Endometrium (tissue), 2 donors: ENCODE results near the gene DYSF.

Experiments used
- FAIRE-seq: peaks from 2 replicates; lab custom pipeline; 2012; peaks lifted over from hg19 to GRCh38; lab: Jason Lieb, UNC
- donor health status: control.
- donor health status: control.

DYSF gene

DNA sequence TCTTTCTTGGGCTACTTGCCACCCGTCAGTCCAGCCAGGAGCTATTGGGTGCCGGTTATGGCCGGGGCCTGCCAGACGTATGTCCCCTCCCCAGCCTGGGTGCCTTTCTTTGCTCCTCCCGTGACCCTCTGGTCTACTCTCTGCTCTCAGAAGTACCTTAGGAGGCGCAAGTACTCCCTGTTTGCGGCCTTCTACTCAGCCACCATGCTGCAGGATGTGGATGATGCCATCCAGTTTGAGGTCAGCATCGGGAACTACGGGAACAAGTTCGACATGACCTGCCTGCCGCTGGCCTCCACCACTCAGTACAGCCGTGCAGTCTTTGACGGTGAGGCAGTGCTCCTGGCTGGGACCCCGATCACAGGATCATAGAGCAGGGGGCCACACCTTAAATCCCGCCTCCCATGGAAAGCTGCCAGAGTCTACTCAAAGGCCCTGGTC is 99.5 kb downstream of the DYSF start:
- FAIRE-seq = no peak

DNA sequence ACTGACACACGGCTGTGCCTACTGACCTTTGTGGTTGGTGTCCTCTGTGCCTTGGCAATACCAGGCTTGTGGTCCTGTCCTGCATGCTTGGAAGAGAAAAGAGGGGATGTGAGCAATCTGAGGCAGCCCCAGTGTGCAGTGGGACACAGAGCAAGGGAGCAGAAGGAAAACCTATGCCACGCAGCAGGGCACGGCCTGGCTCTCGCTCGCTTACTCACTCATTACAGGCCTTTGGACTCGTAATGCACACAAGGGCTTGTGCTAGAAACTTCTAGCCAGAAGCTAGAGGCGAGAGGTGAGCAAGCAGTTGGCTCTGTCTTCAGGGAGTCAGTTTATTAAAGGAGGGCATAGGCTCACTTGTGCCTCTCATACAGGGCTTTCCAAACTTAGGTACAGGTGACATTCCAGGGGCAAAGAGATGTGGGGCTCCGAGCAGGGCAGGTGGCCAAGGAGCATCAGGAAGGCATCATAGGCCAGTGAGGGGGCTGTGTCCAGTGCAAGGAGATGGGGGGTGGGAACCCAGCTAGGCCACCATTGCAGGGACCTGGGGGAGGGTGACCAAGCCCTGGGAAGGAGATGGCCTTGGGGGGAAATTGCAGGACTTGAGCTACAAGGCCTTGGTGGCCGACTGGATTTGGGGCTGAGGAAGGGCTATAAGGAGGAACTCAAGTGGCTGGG is 100.8 kb downstream of the DYSF start:
- no peak for FAIRE-seq

DNA sequence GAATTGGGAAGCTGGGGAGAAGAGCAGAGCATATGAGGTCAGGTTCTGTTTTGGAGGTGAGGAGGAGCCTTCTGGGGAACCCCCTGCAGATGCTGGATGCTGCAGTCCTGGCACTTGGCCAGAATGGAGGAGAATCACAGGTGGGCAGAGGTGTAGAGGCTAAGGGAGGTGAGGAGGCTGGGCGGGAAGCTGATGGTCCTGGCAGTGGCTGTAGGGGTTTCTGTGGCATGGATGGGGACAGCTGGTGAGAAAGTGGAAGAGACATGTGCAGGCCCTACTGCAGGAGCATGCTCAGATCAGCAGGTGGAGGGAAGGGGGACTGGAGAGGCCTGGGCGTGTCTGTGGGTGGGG is 101.3 kb downstream of the DYSF start:
- FAIRE-seq = no peak

DNA sequence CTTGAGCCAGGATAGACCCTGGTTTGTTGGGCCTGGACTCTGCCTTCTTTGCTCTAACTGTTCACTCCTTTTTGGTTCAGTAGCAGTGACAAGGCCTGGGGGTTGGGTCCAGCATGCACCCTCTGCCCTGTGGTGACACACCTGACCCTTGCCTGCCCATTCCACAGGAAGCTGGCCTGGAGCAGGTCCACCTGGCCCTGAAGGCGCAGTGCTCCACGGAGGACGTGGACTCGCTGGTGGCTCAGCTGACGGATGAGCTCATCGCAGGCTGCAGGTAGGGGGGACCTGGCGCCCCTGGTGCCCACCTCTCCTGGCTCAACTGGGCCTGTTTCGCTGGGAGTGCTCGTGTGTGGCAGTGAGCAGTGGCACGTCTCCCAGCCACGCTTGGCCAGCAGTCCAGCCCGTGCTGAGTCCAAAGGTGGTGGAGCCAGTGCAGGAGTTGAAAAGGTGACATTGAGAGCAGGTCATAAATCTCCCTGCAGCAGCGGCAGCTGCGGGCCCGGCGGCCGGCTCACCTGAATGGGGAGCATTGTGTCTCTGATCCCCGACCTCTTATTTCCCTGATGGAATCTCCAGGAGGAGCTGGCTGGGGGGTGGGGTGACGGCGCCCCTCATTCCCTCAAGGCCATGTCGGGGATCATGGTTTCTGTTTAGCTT is 102.6 kb downstream of the DYSF start:
- FAIRE-seq = no peak

DNA sequence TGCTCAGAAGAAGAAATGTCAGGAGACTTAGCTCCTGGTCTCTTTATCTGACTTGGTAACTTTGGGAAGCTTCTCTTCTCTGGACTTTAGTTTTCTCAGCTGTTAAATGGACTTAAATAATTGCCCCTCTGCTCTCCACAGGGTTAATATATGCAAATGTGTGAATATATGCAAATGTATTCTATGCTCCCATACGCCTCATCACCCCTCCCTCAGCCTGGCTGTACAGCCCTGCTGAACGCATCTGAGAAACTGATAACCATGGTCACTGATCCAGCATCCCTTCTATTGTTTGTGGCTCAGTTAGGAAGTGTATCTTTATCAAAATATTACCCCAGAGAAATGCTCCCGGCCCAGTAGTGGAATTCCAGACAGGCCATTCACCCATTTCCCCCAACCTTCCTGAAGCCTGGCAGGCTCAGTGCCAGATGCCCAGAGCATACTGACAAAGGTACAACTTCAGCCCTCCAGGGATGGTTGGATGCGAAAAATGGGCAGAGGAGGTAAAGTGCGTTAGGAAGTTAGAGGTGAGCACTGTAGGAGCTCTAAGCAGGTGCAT is 103.4 kb downstream of the DYSF start:
- no peak for FAIRE-seq

DNA sequence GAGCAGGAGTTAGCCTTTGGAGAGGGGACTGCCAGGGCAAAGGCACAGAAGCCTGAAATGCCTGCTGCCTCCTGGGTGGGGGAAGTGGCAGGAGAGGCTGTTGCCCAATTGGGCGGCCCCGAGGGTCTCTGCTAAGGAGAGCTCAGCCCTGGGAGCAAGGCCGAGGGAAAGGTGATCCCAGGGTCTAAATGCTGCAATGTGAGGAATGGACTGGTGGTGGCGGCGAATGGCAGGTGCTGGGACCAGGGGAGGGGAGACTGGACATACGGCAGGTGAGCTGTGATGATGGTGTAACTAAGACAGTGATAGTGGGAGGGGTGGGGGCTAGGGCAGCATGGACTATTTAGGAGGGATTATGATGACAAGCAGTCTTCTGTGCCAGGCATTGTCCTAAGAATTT is 104.0 kb downstream of the DYSF start:
- no peak for FAIRE-seq

DNA sequence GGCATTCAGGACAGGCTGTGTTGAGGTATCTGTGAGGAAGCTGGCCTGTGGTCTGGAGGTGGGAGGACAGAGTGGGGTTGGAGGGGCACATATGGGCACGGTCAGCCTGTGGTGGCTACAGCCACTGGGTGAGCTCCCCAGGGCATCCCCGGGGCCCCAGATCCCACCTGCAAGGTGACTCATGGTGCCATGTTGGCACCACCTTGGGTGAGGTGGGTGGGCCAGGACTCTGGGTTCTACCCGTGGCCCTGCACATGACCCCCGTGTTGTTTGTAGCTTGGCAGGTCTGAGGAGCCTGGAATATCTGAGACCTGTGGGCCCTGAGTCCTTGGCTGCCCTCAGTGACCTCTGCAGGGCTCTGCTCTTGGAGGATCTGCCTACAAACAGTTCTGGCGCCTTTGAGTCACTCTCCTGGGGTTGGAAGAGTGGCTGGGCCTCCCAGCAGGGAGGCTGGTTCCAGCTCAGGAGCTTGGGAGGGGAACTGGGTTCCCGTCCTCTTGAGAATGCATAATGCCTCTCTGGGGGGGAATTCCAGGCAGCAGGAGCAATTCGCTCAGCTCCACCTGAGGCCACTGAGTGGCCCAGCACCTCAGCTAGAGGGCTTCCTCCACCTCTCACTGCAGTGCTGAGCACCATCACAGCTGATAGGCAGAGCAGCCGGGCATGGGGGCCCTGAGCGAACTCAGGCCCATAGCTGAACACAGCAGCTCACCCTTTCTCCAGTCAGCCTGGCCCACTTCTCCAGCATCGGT is 105.1 kb downstream of the DYSF start:
- no peak for FAIRE-seq

DNA sequence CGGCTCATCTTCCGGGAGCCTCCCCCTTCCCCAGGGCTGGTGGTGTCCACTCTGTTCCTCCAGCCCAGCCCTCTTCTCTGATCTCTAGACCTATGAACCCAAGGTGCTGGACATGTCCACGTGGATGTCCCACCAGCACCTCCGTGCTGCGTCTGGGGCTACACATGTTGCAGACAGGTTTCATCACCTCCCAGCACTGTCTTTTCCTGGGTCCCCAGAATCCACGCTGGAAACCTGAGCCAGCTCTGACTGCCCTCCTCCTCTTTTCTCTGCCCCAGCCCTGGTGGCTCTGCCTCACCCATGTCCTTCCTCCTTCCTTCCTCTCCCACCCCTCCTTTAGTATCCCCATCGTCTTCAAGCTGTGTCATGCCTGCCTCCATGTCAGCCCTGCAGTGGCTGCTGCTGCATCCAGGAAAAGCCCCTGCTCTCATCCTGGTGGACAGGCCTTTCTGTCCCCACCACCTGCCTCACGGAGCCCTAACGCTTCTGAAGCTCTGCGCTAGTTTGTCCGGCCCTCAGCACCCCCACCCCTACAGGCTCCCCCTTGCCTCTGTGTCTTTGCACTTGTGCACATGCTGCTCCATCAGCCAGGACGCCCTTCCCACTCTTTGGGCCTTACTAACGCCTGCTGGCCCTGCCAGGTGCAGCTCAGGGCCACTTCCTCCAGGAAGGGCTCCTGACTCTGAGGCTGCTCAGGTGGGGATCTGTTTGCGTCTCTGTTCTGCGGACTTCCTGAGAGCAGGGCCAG is 105.9 kb downstream of the DYSF start:
- FAIRE-seq = no peak

DNA sequence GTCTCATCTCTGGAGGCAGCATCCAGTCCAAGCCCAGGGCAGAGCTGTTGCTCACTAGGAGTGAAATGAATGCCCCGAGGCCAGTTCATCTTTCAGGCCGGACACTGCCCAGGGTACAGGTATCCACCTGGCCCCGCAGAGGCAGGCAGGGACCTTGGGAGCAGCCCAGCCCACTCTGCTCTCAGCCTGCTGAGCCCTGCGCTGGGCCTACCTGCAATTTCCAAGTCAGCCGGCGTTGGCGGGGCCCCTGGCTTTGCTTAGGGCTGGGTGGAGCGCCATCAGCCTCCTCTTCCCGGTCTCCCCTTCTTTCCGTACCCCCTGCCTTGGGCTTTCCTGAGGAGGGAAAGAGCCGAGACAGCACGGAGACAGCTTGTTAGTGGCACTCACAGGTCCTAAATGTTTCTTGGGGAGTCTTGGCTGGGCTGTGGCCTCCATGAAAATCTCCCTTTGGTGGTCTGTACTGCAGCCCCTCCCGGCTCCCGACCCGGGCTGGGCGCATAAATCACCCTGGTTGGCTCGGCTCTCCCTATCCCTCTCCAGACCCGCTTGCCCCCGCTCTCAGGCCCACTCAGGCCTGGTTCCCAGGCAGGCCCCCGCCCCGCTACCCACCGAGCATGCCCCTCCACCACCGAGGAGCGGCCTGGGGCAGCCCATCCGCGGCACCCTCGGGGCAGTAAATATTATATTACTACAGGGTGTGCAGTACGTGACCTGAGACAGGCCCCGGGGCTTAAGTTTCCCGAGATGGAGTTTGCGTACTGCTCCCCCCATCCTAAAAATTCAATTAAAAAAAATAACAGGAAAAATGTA is 106.7 kb downstream of the DYSF start:
- FAIRE-seq = no peak

DNA sequence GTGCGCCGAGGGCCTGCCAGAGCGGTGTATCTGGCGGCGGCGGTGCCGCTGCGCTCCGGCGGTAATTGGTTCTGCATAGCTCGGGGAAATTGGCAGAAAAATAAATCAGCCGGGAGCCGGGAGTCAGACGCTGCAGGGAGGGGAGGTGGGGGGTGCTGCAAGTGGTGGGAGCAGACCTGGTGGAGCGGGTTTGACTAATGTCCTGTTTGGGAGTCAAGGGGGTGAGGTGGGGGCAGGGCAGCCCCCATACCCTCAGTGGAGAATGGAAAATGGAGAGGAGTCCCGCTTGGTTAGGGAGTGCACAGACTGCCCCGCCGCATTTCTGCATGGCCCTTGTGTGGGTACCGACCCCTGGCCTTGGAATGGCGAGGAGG is 107.3 kb downstream of the DYSF start:
- no peak for FAIRE-seq

DNA sequence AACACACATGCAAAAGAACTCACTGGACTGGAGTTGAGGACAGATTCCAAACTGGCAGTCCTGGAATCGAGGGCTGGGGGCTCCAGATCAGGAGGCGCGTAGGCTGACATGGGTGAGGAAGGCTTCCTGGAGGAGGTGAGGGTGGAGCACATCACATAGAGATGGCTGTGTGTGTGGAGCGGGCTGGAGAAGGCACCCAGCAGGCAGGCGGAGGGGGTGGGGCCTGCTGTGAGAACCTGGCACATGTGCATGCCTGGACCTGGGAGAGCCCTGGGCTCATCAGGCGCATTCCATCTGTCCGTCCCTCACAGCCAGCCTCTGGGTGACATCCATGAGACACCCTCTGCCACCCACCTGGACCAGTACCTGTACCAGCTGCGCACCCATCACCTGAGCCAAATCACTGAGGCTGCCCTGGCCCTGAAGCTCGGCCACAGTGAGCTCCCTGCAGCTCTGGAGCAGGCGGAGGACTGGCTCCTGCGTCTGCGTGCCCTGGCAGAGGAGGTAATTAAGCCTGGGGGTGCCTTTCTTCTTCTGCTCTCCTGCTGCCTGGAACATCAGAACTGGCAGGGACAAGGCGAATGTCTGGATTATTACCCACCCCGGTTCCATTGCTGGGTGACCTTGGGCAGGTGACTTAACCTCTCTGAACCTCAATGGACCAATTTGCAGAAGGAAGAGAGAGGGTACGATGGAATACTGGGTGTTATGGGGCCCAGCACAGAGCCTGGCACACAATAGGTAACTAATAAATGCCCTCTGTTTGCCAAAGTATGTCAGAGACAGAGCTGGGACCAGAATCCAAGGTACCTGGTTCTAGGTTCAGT is 108.3 kb downstream of the DYSF start:
- FAIRE-seq = no peak

DNA sequence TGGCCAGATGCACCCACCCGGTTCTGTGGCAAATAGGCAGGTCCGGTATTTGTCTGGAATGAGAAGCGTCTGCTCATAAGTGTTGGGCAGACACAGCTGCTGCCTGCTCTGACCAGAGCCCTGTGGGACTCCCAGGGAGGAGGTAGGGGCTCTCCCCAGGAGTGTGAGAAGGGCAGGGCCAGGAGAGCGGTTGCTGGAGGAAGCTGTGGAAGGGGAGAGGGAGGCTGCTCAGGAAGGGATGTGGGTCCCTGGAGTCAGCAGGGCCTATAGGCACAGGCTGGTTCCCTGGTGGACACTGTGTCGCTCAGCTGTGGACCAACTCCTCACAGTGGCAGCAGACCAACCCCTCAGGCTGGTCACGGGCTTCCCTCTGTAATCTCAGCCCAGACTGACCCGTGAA is 109.2 kb downstream of the DYSF start:
- FAIRE-seq = no peak

DNA sequence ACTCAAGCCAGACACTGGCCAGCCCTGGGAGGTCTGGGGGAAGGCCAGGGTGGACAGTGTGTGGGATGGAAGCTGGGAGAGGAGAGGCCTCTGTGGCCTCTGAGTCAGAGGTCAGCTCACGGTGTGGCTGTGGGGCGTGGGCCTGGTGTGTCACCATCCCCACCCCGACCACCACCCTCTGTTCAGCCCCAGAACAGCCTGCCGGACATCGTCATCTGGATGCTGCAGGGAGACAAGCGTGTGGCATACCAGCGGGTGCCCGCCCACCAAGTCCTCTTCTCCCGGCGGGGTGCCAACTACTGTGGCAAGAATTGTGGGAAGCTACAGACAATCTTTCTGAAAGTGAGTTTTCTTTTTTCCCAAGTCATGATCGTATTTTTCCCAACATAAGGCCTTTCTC is 110.5 kb downstream of the DYSF start:
- no peak for FAIRE-seq

DNA sequence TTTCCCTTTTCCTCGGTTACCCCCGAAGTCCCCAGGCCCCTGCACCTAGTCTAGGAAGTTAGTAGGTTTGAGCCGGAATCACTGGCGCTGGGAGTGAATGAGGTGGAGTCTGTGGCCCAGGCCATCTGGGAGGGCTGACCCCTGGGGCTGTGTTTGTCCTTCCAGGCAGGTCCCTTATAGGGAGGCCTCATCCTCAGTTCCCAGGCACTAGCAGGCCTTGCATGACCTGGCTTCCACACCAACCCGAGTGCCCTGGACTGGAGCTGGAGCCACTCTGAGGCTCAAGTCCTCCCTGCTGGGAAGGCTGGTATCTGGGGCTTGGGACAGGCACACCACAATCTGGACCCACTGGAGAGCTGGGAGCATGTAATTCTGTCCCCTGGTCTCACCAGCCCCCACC is 111.0 kb downstream of the DYSF start:
- FAIRE-seq = no peak

DNA sequence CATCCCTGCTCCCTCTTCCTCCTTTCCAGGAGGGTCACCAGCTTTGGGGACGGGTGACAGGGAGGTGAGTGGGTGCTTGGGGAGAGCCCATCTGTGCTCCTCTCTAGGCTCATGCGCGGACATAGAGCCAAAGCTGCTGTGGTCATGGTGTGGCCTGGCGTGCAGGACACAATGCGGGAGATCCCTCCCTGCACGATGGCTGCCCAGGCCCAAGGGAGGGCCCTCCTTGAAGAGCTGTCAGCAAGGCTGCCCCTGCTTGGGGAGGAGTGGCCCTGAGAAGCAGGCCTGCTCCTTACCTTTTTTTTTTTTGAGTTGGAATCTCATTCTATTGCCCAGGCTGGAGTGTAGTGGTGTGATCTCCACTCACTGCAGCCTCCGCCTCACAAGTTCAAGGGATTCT is 111.4 kb downstream of the DYSF start:
- FAIRE-seq = no peak

DNA sequence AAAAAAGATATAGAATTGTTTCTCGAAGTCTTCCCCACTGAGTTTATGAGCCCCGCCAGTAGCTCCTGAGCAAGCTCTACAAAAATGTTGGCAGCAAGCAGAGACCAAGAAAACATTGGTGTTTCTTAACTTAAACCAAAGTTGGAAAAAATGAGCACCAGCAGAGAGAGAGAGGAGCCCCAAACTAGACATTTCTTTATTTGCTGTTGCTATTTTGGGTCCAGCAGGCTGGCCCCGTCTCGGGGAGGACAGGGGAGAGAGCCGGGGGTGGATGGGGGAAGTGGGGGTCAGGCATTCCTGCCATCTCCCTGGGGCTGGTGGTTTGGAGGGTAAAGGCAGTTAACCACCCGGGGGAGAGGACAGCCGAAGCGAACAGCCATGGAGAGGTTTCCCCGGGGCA is 113.0 kb downstream of the DYSF start:
- FAIRE-seq = no peak

DNA sequence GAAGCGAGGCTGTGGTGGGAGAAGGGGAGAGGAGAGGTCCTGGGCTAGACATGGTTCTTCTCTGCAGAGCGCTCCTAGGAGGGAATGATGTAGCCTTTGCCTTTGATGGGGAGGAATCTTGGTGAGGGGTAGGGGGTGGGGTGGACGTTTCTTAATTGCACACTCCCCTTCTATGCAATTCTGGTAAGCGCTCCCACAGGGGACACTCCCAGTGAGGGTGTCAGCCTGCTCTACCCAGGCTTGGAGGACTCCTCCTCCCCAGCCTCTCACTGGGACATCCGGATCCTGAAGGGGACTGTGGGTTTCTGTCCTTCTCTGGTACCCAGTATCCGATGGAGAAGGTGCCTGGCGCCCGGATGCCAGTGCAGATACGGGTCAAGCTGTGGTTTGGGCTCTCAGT is 114.3 kb downstream of the DYSF start:
- no peak for FAIRE-seq

DNA sequence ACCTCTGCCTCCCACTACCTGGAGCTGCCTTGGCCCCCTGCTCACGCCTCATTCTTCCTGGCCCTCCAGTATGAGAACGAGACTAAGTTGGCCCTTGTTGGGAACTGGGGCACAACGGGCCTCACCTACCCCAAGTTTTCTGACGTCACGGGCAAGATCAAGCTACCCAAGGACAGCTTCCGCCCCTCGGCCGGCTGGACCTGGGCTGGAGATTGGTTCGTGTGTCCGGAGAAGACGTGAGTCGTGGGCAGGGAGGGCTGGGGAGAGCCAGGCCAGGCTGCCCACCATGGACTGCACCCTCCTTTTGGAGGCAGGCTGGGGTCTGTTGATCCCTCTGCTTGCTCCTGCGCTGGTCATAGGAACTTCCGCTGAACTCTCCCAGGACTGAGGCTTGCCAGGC is 114.7 kb downstream of the DYSF start:
- no peak for FAIRE-seq

DNA sequence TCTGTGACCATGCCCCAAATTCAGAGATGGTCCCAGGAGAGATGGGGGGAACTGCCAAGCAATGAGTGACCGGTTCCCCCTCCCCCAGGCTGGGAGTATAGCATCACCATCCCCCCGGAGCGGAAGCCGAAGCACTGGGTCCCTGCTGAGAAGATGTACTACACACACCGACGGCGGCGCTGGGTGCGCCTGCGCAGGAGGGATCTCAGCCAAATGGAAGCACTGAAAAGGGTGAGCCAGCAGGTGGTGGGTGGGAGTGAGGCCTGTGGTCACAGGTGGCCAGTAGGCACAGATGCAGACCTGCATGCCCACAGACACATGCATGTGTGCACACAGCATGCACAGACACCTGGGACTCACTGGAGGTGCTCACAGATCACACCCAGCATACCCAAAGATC is 117.2 kb downstream of the DYSF start:
- no peak for FAIRE-seq

DNA sequence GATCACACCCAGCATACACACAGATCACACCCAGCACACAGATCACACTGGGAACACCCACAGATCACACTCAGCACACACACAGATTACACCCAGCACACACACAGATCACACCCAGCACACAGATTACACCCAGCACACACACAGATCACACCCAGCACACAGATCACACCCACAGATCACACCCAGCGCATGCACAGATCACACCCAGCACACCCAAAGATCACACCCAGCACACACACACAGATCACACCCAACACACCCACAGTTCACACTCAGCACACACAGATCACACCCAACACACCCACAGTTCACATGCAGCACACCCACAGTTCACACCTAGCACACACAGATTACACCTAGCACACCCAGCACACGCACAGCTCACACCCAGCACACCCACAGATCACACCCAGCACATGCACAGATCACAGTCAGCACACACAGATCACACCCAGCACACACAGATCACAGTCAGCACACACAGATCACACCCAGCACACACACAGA is 117.6 kb downstream of the DYSF start:
- FAIRE-seq = no peak

DNA sequence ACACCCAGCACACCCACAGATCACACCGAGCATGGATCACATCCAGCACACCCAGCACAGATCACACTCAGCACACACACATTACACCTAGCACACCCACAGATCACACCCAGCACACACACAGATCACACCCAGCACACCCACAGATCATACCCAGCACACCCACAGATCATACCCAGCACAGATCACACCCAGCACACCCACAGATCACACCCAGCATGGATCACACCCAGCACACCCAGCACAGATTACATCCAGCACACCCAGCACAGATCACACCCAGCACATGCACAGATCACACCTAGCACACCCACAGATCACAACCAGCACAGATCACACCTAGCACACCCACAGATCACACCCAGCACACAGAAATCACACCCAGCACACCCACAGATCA is 118.6 kb downstream of the DYSF start:
- no peak for FAIRE-seq
